Measurements from ENCODE around the gene NME7. TPM values are rescaled to one million over a fixed set of nuclear protein-coding genes. Genes with fewer than 3 reads are reported as not detected.

NME7 gene
- total and polyA plus RNA-seq, 4 donors, result 7.8 to 26.5 (median 9.4) TPM

GRCh38 chr1:169109561-169110134, 257.9 kb downstream of the NME7 start:
- H3K4me3 ChIP-seq (ENCODE audit: low read depth in 1 of 3, low read length in 3 of 3), result peak overlapping the region; percentile 16 to 85 (median 70)
- no peaks in the 10 kb centered on the region for H3K9me3 ChIP-seq (ENCODE audit: control insufficient read depth in 4 of 4, low read length in 3 of 4)
- peak overlapping the region; percentile 40 to 99 for H3K9ac ChIP-seq (ENCODE audit: low read depth in 1 of 2, low read length in 2 of 2)
- peaks cover 8 to 56% (median 34%) of the 10 kb centered on the region in 4 donors for H3K4me1 ChIP-seq (ENCODE audit: control insufficient read depth in 4 of 4, insufficient read depth in 4 of 4, low read length in 3 of 4)
- H3K27me3 ChIP-seq (ENCODE audit: control insufficient read depth in 4 of 4, insufficient read depth in 4 of 4, low read length in 3 of 4), result no peaks in the 10 kb centered on the region
- H3K27ac ChIP-seq (ENCODE audit: low read depth in 1 of 2, low read length in 2 of 2), result peak overlapping the region; percentile 80 to 88
- TF ChIP-seq EGR1 (IDR thresholded peaks at IDR 0.05; ENCODE audit: low read depth in 2 of 2) (peak; percentile 50 to 95), HNF4G (IDR thresholded peaks at IDR 0.05) (no peak), SP1 (IDR thresholded peaks at IDR 0.05) (peak; percentile 75), GABPA (IDR thresholded peaks at IDR 0.05 in 1 of 2, conservative IDR thresholded peaks at IDR 0.05 in 1 of 2) (no peak), REST (IDR thresholded peaks at IDR 0.05) (peak; percentile 73), ZBTB33 (IDR thresholded peaks at IDR 0.05) (peak; percentile 43), JUND (IDR thresholded peaks at IDR 0.05) (peak; percentile 20 to 57), HNF4A (conservative IDR thresholded peaks at IDR 0.05) (peak; percentile 76), RAD21 (IDR thresholded peaks at IDR 0.05) (peak; percentile 46 to 67), ATF3 (IDR thresholded peaks at IDR 0.05) (peak; percentile 28), RXRA (IDR thresholded peaks at IDR 0.05) (peak; percentile 62 to 84), CTCF (IDR thresholded peaks at IDR 0.05; ENCODE audit: low read depth, low read length, missing input control) (no peak), MAX (IDR thresholded peaks at IDR 0.05) (peak; percentile 72), NR2F2 (IDR thresholded peaks at IDR 0.05) (no peak), TAF1 (conservative IDR thresholded peaks at IDR 0.05) (peak; percentile 22), YY1 (IDR thresholded peaks at IDR 0.05) (peak; percentile 64), FOXA1 (IDR thresholded peaks at IDR 0.05) (peak; percentile 23), FOXA2 (IDR thresholded peaks at IDR 0.05) (no peak)
- peak; percentile 49 for DNase-seq (ENCODE audit: low spot score)
- H3K36me3 ChIP-seq (ENCODE audit: control insufficient read depth in 4 of 4, insufficient read depth in 3 of 4, low read depth in 1 of 4, low read length in 3 of 4), result peaks cover 1 to 21% (median 10%) of the 10 kb centered on the region in 4 donors
- 11% methylated on average over 8 of the region's 8 CpGs for WGBS

Data from liver (tissue), 9 donors.